HFF-Myc (cell line): ENCODE measurements around the gene EPM2AIP1.
A peak's percentile ranks its signal among the peaks of the same experiment; 100 is the strongest.
"Not testable (repeated sequence)": the region's sequence is repeated elsewhere in the genome, so short reads cannot be mapped to it uniquely, and the experiment has no call there.

ENCODE experiments used
- DNase-seq: peaks from one replicate; pipeline ENCODE4 v3.0.0-alpha.2; 2011; ENCODE audit warnings: low read depth; ENCODE audit errors: extremely low read depth
- H3K4me3 ChIP-seq: replicated peaks from 2 replicates; pipeline ENCODE4 v1.5.1; 2011; ENCODE audit warnings: low read depth, mild to moderate bottlenecking, control low read depth, low read length
- CTCF ChIP-seq: IDR thresholded peaks from 2 replicates; pipeline ENCODE4 v1.5.1; 2012; ENCODE audit warnings: mild to moderate bottlenecking, low read depth, low read length, control low read depth; ENCODE audit errors: missing control alignments

Gene EPM2AIP1

GRCh38 chr3:36992806-36993325, at the start of gene EPM2AIP1:
Gene EPM2AIP1, minus strand, starts transcription at chr3:36993131. Its CDS starts 54 bp downstream, at chr3:36993077.
- peak within 1 kb of the TSS; percentile 85 for H3K4me3 ChIP-seq
- no peak for DNase-seq
- peak; percentile 8 for TF ChIP-seq CTCF

- H3K4me3 ChIP-seq, DNase-seq: not testable (repeated sequence)
Measured at GRCh38 chr3:37042712-37043111, 49.8 kb upstream of the EPM2AIP1 start.

GRCh38 chr3:37041546-37042195, 48.7 kb upstream of the EPM2AIP1 start:
- H3K4me3 ChIP-seq, result no peak overlapping the region
- no peak for DNase-seq
- TF ChIP-seq CTCF, result no peak

- H3K4me3 ChIP-seq, result no peak overlapping the region
- no peak for DNase-seq
- no peak for TF ChIP-seq CTCF
Measured at GRCh38 chr3:37040231-37040630, 47.3 kb upstream of the EPM2AIP1 start.

- H3K4me3 ChIP-seq, result no peak overlapping the region
- DNase-seq, result no peak
- no peak for TF ChIP-seq CTCF
Measured at GRCh38 chr3:37039161-37039846, 46.4 kb upstream of the EPM2AIP1 start.

GRCh38 chr3:37037352-37037751, 44.4 kb upstream of the EPM2AIP1 start:
- no peak for TF ChIP-seq CTCF
- no peak overlapping the region for H3K4me3 ChIP-seq

GRCh38 chr3:37032961-37033360, 40.0 kb upstream of the EPM2AIP1 start:
- H3K4me3 ChIP-seq, result no peak overlapping the region
- DNase-seq, result no peak
- TF ChIP-seq CTCF, result no peak

More at GRCh38 chr3:37037352-37037751, 44.4 kb upstream of the EPM2AIP1 start:
- no peak for DNase-seq
